ENCODE data around the gene RPS13. TPM values are rescaled to one million over a fixed set of nuclear protein-coding genes. Genes with fewer than 3 reads are reported as not detected.
A peak's percentile ranks its signal among the peaks of the same experiment; 100 is the strongest.
"Not testable (repeated sequence)": the region's sequence is repeated elsewhere in the genome, so short reads cannot be mapped to it uniquely, and the experiment has no call there.

Gene RPS13
- total RNA-seq, 1 donor from 2014 or later = 741 TPM

DNA sequence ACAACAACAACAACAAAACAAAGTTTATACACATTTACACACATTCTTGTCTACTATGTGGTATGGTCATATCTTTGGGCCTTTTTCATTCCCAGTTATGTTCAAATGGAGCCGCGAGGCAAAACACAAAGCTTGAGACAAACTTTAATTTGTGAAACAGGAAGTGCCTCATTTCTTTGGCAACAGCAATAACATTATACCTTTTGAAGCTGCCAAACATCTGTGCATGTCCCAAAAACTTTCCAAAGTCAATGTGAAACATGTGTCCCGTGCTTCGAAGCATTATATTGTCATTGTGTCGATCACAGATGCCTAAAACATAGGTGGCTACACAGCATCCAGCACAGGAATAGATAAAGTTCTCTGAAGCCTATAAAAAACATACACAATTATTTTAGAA is 25.0 kb upstream of the RPS13 start:
- no peaks in the 10 kb centered on the region for H3K27me3 ChIP-seq (ENCODE audit: low read depth)
- DNase-seq = no peak
- intact Hi-C loops (cut with micrococcal nuclease) = no loop called here
- no peak overlapping the region for H3K27ac ChIP-seq (replicated peaks)
- TF ChIP-seq, protein P1, sequence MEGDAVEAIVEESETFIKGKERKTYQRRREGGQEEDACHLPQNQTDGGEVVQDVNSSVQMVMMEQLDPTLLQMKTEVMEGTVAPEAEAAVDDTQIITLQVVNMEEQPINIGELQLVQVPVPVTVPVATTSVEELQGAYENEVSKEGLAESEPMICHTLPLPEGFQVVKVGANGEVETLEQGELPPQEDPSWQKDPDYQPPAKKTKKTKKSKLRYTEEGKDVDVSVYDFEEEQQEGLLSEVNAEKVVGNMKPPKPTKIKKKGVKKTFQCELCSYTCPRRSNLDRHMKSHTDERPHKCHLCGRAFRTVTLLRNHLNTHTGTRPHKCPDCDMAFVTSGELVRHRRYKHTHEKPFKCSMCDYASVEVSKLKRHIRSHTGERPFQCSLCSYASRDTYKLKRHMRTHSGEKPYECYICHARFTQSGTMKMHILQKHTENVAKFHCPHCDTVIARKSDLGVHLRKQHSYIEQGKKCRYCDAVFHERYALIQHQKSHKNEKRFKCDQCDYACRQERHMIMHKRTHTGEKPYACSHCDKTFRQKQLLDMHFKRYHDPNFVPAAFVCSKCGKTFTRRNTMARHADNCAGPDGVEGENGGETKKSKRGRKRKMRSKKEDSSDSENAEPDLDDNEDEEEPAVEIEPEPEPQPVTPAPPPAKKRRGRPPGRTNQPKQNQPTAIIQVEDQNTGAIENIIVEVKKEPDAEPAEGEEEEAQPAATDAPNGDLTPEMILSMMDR (IDR thresholded peaks at IDR 0.05; ENCODE audit: borderline replicate concordance) = no peak
- no peak overlapping the region for H3K4me3 ChIP-seq
- no peaks in the 10 kb centered on the region for H3K4me1 ChIP-seq
- no peaks in the 10 kb centered on the region for H3K9me3 ChIP-seq (replicated peaks)
- peaks cover 90% of the 10 kb centered on the region for H3K36me3 ChIP-seq

DNA sequence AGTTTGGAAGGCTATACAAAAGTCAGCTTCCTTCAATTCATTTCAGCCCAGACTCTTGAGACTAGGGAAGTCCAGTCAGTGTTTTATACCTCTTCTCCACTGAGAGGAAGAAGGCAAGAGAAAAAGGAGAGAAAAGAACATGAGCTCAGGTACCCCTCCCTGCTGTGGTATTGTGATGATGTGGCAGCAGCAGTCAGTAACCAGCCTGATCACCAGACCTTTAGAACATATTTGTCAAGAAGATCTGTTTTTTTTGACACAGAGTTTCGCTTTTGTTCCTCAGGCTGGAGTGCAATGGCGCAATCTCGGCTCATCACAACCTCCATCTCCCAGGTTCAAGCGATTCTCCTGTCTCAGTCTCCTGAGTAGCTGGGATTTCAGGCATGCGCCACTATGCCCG is 21.2 kb upstream of the RPS13 start:
- DNase-seq = no peak
- intact Hi-C loops (cut with micrococcal nuclease) = no loop called here
- Histone ChIP-seq H3K36me3 (peaks cover 89% of the 10 kb centered on the region), H3K27me3 (ENCODE audit: low read depth) (no peaks in the 10 kb centered on the region), H3K4me3 (no peak overlapping the region), H3K27ac (replicated peaks) (no peak overlapping the region), H3K9me3 (replicated peaks) (no peaks in the 10 kb centered on the region), H3K4me1 (no peaks in the 10 kb centered on the region)
- TF ChIP-seq, protein P1 (IDR thresholded peaks at IDR 0.05; ENCODE audit: borderline replicate concordance) = no peak

DNA sequence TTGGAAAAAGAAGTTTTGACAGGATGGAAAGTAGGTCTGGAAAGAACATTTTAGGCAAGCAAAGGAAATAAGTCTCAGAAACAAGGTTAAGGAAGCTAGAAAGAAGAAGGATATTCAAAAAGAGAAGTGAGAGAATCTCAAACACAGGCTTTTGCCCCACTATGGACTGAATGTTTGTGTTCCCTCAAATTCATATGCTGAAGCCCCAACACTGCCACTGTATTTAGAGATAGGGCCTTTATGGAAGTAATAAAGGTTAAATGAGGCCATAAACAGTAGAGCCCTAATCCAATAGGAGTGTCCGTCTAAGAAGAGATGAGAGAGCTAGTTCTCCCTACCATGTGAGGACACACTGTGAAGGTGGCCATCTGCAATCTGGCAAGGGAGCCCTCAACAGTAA is 20.6 kb upstream of the RPS13 start:
- DNase-seq = no peak
- no peaks in the 10 kb centered on the region for H3K9me3 ChIP-seq (replicated peaks)
- H3K4me1 ChIP-seq = no peaks in the 10 kb centered on the region
- no peak overlapping the region for H3K27ac ChIP-seq (replicated peaks)
- H3K4me3 ChIP-seq = no peak overlapping the region
- intact Hi-C loops (cut with micrococcal nuclease) = no loop called here
- peaks cover 88% of the 10 kb centered on the region for H3K36me3 ChIP-seq
- no peaks in the 10 kb centered on the region for H3K27me3 ChIP-seq (ENCODE audit: low read depth)
- TF ChIP-seq, protein P1 (IDR thresholded peaks at IDR 0.05; ENCODE audit: borderline replicate concordance) = no peak

DNA sequence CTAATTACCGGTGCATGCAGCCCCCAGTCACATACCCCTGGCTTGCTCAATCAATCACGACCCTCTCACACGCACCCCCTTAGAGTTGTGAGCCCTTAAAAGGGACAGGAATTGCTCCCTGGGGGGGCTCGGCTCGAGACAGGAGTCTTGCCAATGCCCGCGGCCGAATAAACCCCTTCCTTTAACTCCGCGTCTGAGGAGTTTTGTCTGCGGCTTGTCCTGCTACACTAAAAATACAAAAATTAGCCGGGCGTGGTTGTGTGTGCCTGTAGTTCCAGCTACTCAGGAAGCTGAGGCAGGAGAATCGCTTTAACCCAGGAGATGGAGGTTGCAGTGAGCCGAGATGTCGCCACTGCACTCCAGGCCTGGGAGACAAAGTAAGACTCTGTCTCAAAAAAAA is 8.5 kb upstream of the RPS13 start:
- H3K4me1 ChIP-seq; DNase-seq; H3K9me3 ChIP-seq (replicated peaks); intact Hi-C loops (cut with micrococcal nuclease); H3K27ac ChIP-seq (replicated peaks); H3K27me3 ChIP-seq (ENCODE audit: low read depth); H3K4me3 ChIP-seq: not testable (repeated sequence)
- H3K36me3 ChIP-seq = peaks cover 45% of the 10 kb centered on the region

DNA sequence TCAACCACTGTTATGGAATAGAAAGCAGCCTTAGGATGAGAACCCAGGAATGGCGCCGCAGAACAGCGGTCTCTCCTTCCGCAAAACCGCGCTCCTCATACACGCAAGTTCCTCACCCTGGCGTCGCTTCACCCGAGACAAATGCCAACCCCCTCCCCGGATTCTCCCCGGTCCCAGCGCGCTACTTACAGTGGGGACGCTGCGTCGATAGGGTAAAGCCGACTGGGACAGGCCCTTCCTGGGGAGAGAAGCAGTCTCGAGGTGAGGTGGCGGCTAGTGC is 287 bp downstream of the RPS13 start:
- Histone ChIP-seq H3K27ac (replicated peaks) (peak overlapping the region; percentile 96), H3K27me3 (ENCODE audit: low read depth) (no peaks in the 10 kb centered on the region), H3K36me3 (peaks cover 40% of the 10 kb centered on the region), H3K4me1 (peaks cover 44% of the 10 kb centered on the region), H3K4me3 (peak overlapping the region; percentile 100), H3K9me3 (replicated peaks) (no peaks in the 10 kb centered on the region)
- intact Hi-C loops (cut with micrococcal nuclease) = no loop called here
- TF ChIP-seq, protein P1 (IDR thresholded peaks at IDR 0.05; ENCODE audit: borderline replicate concordance) = no peak
- no peak for DNase-seq

DNA sequence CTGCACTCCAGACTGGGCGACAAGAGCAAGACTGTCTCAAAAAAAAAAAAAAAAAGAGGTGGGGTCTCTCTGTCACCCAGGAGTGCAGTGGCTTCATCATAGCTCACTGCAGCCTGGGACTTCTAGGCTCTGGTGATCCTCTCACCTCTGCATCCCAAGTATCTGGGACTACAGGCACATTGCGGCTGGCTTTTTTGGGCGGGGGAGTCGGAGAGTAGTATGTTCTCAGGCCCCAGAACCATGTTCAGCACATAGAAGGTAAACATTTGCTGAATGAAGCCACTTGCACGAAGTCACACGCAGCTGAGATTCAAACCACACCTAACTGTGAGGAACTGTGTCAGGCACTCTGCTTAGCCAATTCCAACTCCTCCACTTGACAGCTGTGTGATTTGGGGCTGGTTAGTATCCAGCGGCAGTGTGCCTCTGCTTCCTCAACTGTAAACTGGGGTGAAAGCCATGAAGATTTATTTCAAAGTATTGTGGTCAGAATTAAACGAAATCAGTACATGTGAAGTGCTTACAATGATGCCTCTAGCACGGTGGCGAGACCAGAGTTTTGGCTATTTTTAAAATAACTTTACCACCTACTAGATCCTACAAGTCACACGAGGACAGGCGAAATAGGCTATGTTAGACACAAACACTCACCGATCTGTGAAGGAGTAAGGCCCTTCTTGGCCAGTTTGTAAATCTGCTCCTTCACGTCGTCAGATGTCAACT is 789 bp downstream of the RPS13 start:
- H3K9me3 ChIP-seq (replicated peaks) = no peaks in the 10 kb centered on the region
- H3K4me3 ChIP-seq = peak overlapping the region; percentile 100
- H3K27me3 ChIP-seq (ENCODE audit: low read depth) = no peaks in the 10 kb centered on the region
- H3K36me3 ChIP-seq = peaks cover 40% of the 10 kb centered on the region
- DNase-seq = no peak
- peak overlapping the region; percentile 96 for H3K27ac ChIP-seq (replicated peaks)
- intact Hi-C loops (cut with micrococcal nuclease) = no loop called here
- TF ChIP-seq, protein P1 (IDR thresholded peaks at IDR 0.05; ENCODE audit: borderline replicate concordance) = no peak
- H3K4me1 ChIP-seq = peaks cover 44% of the 10 kb centered on the region
